Endodermal cell (in vitro differentiated cells): Measurements from ENCODE around the gene MPEG1. TPM values are rescaled to one million over a fixed set of nuclear protein-coding genes. Genes with fewer than 3 reads are reported as not detected.

Source experiments
- DNase-seq: peaks from one replicate; pipeline ENCODE4 v3.0.0-alpha.2; 2017
- H3K27ac ChIP-seq: 2 replicates; pipeline ENCODE4 v1.5.1; 2013; ENCODE audit warnings: mild to moderate bottlenecking, low read depth, low read length, moderate library complexity
- H3K27me3 ChIP-seq: 2 replicates; pipeline ENCODE4 v1.6.1; 2013; ENCODE audit warnings: mild to moderate bottlenecking, low read length, moderate library complexity; ENCODE audit not compliant: insufficient read depth, control insufficient read depth, poor library complexity, severe bottlenecking
- H3K36me3 ChIP-seq: 2 replicates; pipeline ENCODE4 v1.7.0; 2013; ENCODE audit warnings: mild to moderate bottlenecking, low read length, moderate library complexity; ENCODE audit not compliant: control insufficient read depth, insufficient read depth
- H3K4me1 ChIP-seq: one replicate; pipeline ENCODE4 v1.7.0; 2013; ENCODE audit warnings: low read length; ENCODE audit not compliant: control insufficient read depth, insufficient read depth
- H3K4me3 ChIP-seq: 2 replicates; pipeline ENCODE4 v1.5.1; 2013; ENCODE audit warnings: mild to moderate bottlenecking, low read length, moderate library complexity
- H3K9ac ChIP-seq: 2 replicates; pipeline ENCODE4 v1.6.1; 2013; ENCODE audit warnings: mild to moderate bottlenecking, low read length, moderate library complexity; ENCODE audit not compliant: poor library complexity, severe bottlenecking; ENCODE audit errors: extremely low read depth
- H3K9me3 ChIP-seq: 2 replicates; pipeline ENCODE4 v1.6.1; 2013; ENCODE audit warnings: mild to moderate bottlenecking, low read length, moderate library complexity; ENCODE audit not compliant: control insufficient read depth
- H3K27ac Mint-ChIP-seq: 2 replicates; pipeline ENCODE4 v1.8.0; 2020; ENCODE audit warnings: mixed read lengths
- H3K27me3 Mint-ChIP-seq: 2 replicates; pipeline ENCODE4 v1.8.0; 2021; ENCODE audit warnings: mild to moderate bottlenecking, mixed read lengths; ENCODE audit not compliant: insufficient read depth
- H3K36me3 Mint-ChIP-seq: 2 replicates; pipeline ENCODE4 v1.8.0; 2020; ENCODE audit warnings: low read depth, mixed read lengths
- H3K4me1 Mint-ChIP-seq: 2 replicates; pipeline ENCODE4 v1.8.0; 2020; ENCODE audit warnings: mixed read lengths
- H3K4me3 Mint-ChIP-seq: 2 replicates; pipeline ENCODE4 v1.8.0; 2020; ENCODE audit warnings: mild to moderate bottlenecking, moderate library complexity, mixed read lengths
- H3K9me3 Mint-ChIP-seq: 2 replicates; pipeline ENCODE4 v1.8.0; 2020; ENCODE audit warnings: mild to moderate bottlenecking, mixed read lengths
- CTCF ChIP-seq: fragments of 200-600 bp; sonication (generic); conservative IDR thresholded peaks from 2 replicates; pipeline ENCODE4 v1.5.0; 2021; ENCODE audit warnings: antibody characterized with exemption, mild to moderate bottlenecking
- WGBS, 2 experiments: methylation state at CpG; one replicate each; pipeline versions ENCODE4 v1.1.5 to v1.1.7; 2013; ENCODE audit warnings: missing lambda C conversion rate in 2 of 2, mixed read lengths in 1 of 2; ENCODE audit not compliant: insufficient coverage in 1 of 2, insufficient read length in 1 of 2; 5-methylcytosine and 5-hydroxymethylcytosine counted together
- total RNA-seq, 2 donors: library from RNA; stranded (reverse); fragmentation: NEBNext Ultra II Directional in 1 of 2; extraction: Animal tissue kit (Norgen Biotek cat#: 25700) in 1 of 2; gene quantifications; 2 replicates in 1 of 2; 3 replicates in 1 of 2; pipeline ENCODE4 v1.2.1, GENCODE V29; 2021

MPEG1 gene
- total RNA-seq, 2 donors from 2014 or later: not detected

GRCh38 chr11:59222464-59223060, 9.8 kb upstream of the MPEG1 start:
- no peaks in the 10 kb centered on the region for H3K9me3 Mint-ChIP-seq
- peaks cover 2% of the 10 kb centered on the region for H3K4me1 Mint-ChIP-seq
- H3K9ac ChIP-seq: no peak overlapping the region
- H3K9me3 ChIP-seq: no peaks in the 10 kb centered on the region
- H3K27ac Mint-ChIP-seq: no peak overlapping the region
- no peaks in the 10 kb centered on the region for H3K36me3 Mint-ChIP-seq
- H3K27ac ChIP-seq: no peak overlapping the region
- WGBS, 2 experiments: 79% methylated on average over 2 of the region's 2 CpGs; no CpG with 5 or more reads in 1 of the 2 experiments
- H3K36me3 ChIP-seq: no peaks in the 10 kb centered on the region
- no peak overlapping the region for H3K4me3 ChIP-seq
- H3K4me1 ChIP-seq: no peaks in the 10 kb centered on the region
- no peaks in the 10 kb centered on the region for H3K27me3 Mint-ChIP-seq
- TF ChIP-seq CTCF: no peak
- no peaks in the 10 kb centered on the region for H3K27me3 ChIP-seq
- H3K4me3 Mint-ChIP-seq: no peak overlapping the region
- no peak for DNase-seq

- no peaks in the 10 kb centered on the region for H3K4me1 ChIP-seq
- no peak overlapping the region for H3K27ac Mint-ChIP-seq
- no peak overlapping the region for H3K4me3 Mint-ChIP-seq
Observed at GRCh38 chr11:59221441-59221840, 8.7 kb upstream of the MPEG1 start.

GRCh38 chr11:59219836-59220235, 7.1 kb upstream of the MPEG1 start:
- no peak for DNase-seq
- Mint-ChIP-seq H3K4me1 (peaks cover 2% of the 10 kb centered on the region), H3K36me3 (no peaks in the 10 kb centered on the region), H3K4me3 (no peak overlapping the region), H3K9me3 (no peaks in the 10 kb centered on the region), H3K27ac (no peak overlapping the region), H3K27me3 (no peaks in the 10 kb centered on the region)
- Histone ChIP-seq H3K4me1 (no peaks in the 10 kb centered on the region), H3K9ac (no peak overlapping the region), H3K27ac (no peak overlapping the region), H3K4me3 (no peak overlapping the region), H3K36me3 (no peaks in the 10 kb centered on the region), H3K9me3 (no peaks in the 10 kb centered on the region), H3K27me3 (no peaks in the 10 kb centered on the region)
- WGBS, 2 experiments: 78 to 92% methylated on average over 2 to 4 of the region's 4 CpGs
- TF ChIP-seq CTCF: no peak

More at GRCh38 chr11:59221441-59221840, 8.7 kb upstream of the MPEG1 start:
- no peaks in the 10 kb centered on the region for H3K9me3 Mint-ChIP-seq
- no peak overlapping the region for H3K27ac ChIP-seq
- H3K36me3 ChIP-seq: no peaks in the 10 kb centered on the region
- peaks cover 2% of the 10 kb centered on the region for H3K4me1 Mint-ChIP-seq
- no peaks in the 10 kb centered on the region for H3K27me3 Mint-ChIP-seq
- H3K9me3 ChIP-seq: no peaks in the 10 kb centered on the region
- H3K9ac ChIP-seq: no peak overlapping the region
- 60 to 100% methylated on average over 1 to 4 of the region's 4 CpGs for WGBS, 2 experiments
- H3K27me3 ChIP-seq: no peaks in the 10 kb centered on the region
- H3K36me3 Mint-ChIP-seq: no peaks in the 10 kb centered on the region
- H3K4me3 ChIP-seq: no peak overlapping the region
- no peak for TF ChIP-seq CTCF
- DNase-seq: no peak
